Endometrium (tissue), 2 donors: Measurements from ENCODE around the gene GSTM4.

Source experiments
- FAIRE-seq: peaks from 2 replicates; lab custom pipeline; 2012; peaks lifted over from hg19 to GRCh38; lab: Jason Lieb, UNC
- donor health status: control.
- donor health status: control.

GSTM4 gene

DNA sequence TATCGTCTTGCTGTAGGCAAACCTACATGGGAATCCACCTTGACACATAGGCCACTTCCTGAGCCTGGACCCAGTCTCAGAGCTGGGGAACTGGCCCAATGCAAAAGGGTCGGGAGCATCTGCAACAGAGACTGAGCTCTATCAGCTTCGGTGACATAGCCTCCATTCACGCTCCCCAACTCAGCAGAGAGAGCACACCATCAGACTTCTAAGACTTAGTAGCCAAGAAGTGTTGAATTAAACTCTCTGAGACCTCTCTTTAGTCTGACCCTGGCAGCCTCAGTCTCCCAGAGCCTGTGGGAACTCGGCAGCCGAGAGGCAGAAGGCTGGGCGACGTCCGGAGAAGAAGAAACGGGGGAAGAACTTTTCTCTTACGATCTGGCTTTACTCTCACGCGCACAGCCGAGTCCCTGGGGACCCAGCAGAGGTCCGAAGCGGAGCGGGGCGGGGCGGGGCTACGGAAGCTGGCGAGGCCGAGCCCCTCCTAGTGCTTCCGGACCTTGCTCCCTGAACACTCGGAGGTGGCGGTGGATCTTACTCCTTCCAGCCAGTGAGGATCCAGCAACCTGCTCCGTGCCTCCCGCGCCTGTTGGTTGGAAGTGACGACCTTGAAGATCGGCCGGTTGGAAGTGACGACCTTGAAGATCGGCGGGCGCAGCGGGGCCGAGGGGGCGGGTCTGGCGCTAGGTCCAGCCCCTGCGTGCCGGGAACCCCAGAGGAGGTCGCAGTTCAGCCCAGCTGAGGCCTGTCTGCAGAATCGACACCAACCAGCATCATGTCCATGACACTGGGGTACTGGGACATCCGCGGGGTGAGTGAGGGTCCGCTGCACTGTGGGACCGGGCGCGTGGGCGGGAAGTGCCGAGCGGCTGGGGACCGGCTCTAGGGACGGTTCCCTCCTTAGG is at the start of gene GSTM4:
Gene GSTM4, plus strand, starts transcription at position 485 of the 905 bp plus-strand sequence. Its CDS starts 291 bp downstream, at position 776.
- no peak for FAIRE-seq

DNA sequence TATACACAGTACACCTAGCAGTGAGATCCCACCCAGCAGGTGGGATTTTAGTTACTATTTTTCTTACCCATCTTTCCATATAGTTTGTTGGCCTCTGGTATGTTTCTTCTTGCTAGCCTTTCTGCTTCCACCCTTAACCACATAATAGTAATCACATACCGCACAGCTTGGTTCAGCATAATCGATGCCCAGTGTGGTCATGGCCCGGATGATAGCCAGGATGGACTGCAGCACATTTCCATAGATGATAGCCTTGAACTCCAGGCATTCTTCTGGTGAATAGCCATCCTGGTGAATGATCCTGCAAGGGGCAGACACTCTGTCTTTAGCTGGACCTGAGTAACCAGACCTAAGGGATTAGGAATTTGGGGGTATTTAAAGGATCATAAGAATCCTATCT is 46.0 kb upstream of the GSTM4 start:
- no peak for FAIRE-seq

GRCh38 chr1:109610609-109611307 is 45.1 kb upstream of the GSTM4 start:
- no peak for FAIRE-seq

- no peak for FAIRE-seq
Observed at GRCh38 chr1:109611308-109611990, 44.5 kb upstream of the GSTM4 start.

DNA sequence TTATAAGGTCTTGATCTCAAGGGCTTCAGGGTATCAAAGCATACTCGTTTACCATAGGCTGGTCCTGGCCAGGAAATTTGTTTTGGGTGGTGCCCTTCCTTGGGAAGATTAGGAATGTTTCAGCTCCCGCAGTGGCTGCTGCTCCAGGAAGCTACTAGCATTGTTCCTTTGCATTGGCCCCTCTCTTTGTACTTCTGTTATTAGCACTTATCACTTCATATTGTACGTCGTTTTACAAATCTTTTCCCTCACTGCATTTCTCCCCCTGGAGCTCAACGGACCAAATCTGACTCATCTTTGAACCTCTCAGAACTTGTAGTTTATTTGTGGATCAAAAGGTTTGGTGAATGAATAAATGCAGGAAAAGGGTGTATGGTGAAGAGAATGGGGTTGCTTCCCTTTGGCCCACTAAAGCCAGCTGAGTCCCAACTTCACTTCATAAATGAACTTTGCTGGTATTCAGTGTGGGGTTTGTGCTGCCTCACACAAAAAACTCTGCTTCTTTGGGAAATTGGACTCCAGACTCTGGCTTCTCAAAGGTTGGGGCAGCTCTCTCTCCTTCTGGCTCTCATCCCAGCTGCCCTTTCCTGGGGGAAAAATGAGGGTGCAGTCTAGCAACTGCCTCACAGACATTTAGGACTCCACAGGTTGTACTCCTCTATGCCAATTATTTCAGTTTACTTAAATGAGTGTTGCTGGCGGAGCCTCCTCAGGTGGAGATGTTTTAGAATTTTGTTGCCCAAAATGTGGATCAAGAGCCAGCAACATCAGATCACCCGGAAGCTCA is 42.3 kb upstream of the GSTM4 start:
- no peak for FAIRE-seq

DNA sequence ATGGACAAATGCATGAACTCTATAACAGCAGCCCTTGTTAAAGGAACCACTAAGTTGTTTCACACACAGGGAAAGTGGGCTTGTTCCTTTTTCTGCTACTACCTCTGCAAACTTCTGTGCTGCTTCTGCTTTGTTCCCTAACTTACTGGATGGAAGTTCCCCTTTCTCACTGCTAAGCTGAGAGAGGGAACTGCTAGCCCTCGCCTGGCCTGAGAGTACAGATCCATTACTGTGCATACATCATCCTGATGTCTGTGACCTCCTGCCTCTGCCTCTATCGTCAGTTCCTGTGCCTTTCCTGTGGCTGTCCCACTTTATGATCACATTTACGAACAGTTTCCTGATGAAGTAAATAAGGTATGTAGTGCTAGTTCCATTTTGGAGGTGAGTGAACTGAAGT is 40.0 kb upstream of the GSTM4 start:
- FAIRE-seq = no peak

GRCh38 chr1:109616391-109616790 is 39.5 kb upstream of the GSTM4 start:
- no peak for FAIRE-seq

- FAIRE-seq = no peak
Observed at GRCh38 chr1:109617291-109617801, 38.6 kb upstream of the GSTM4 start.

GRCh38 chr1:109618661-109619575 is 37.0 kb upstream of the GSTM4 start:
- FAIRE-seq = no peak

DNA sequence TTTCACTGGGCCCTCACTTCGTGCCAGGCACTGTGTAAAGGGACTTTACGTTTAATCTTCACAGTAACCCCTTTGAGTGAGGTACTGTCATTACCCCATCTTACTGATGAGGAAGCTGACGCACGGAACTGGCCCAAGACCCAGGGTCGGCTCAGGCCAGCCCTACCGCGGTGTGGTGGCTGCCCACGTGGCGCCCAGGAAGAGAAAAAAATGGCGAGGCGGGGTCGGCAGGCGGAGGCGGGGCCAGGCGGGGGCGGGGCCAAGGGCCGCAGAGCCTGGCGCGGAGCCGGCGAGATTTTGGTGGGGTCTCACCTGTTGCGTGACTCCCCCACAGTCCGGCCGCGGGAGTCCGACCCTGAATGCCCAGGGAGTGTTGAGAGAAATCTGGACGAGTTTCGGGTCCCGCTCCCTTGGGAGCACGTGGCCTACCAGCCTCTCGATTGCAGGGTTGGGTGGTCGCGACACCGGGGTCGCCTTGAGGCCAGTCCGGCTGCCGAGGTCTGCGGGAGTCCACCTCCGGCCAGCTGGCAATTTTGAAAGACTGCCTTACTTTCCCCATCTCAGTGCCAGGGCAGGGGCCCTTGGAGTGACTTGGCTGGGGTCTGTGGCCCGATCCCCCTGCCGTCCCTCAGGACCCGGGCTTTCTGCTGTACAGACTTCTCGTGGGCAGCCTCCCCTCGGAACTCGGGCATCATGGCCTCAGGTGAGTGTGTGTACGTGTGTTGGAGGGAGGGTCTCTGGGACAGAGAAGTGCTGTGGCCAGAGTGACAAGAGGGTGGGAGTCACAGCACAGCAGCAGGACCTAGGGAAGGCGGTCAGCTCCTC is 36.1 kb upstream of the GSTM4 start, which contains the start of the genes AMPD2 and GNAT2:
Gene AMPD2, plus strand, starts transcription at position 262 of the 825 bp plus-strand sequence. CDS start 1,339 bp downstream, outside the sequence.
Gene GNAT2, minus strand, starts transcription at position 41 of the 825 bp plus-strand sequence. CDS start 6,746 bp downstream, outside the sequence.
- no peak for FAIRE-seq

DNA sequence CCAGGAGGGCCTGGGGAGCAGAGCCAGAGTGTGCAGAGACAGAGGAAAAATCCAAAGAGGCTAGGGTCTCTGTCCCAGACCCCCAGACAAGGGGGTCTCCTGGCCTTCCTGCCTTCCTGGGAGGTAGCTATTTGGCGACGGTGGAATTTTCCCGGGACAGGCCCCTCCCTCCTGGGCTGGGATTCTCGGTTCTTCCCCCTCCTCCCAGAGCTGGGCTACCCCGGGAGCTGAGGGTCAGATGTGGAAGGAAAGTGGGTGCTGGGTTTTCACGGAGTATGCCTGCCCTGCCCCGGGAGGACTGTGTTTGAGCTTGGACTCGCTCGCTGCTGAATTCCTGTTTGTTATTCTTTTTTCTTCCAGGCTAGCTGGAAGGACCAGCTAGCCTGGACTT is 35.5 kb upstream of the GSTM4 start:
- FAIRE-seq = no peak

DNA sequence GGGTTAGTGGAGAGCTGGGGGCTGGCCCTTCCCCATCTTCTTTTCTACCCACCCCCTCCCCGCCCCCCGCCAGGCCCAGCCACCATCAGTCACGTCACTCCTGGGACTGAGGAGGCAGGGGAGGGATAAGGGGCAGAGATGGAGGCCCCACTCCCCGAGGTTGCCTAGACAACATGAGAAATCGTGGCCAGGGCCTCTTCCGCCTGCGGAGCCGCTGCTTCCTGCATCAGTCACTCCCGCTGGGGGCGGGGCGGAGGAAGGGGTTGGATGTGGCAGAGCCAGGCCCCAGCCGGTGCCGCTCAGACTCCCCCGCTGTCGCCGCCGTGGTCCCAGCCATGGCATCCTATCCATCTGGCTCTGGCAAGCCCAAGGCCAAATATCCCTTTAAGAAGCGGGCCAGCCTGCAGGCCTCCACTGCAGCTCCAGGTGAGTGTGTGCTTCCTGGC is 35.0 kb upstream of the GSTM4 start:
- FAIRE-seq = no peak

DNA sequence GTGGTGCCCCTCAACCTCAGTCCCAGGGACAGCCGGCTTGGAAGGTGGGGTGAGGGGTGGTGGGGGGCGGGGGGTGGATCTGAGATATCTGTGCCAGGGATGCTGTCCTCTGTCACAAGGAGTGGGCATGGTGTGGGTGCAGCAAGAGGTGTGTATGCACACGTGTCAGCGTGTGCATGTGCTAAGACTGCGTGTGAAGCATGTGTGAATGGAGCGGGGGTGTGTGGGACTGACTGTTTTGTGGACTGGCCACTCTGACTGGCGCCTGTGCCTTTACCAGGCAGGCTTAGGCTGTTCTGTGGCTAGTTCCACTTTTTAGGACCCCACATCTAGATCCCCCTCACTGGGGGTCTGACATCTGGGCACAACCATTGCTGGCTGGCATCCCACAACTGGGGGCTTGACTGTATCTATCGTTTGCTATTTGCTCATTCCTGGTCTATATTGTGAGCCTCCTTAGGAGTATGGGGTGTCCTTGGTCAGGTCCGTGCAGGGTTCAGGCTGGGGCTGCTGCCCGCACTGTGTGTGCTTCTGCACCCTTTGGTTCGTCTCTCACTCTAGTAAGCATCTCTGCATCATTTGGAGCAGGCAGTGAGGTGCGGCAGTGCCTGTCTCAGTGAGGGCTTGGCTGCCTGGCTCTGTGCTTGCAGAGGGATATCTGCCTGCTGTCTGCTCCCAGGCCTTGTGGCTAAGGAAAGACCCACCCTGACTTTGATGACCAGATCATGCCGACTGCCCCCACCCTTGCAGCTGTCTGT is 34.3 kb upstream of the GSTM4 start:
- no peak for FAIRE-seq

DNA sequence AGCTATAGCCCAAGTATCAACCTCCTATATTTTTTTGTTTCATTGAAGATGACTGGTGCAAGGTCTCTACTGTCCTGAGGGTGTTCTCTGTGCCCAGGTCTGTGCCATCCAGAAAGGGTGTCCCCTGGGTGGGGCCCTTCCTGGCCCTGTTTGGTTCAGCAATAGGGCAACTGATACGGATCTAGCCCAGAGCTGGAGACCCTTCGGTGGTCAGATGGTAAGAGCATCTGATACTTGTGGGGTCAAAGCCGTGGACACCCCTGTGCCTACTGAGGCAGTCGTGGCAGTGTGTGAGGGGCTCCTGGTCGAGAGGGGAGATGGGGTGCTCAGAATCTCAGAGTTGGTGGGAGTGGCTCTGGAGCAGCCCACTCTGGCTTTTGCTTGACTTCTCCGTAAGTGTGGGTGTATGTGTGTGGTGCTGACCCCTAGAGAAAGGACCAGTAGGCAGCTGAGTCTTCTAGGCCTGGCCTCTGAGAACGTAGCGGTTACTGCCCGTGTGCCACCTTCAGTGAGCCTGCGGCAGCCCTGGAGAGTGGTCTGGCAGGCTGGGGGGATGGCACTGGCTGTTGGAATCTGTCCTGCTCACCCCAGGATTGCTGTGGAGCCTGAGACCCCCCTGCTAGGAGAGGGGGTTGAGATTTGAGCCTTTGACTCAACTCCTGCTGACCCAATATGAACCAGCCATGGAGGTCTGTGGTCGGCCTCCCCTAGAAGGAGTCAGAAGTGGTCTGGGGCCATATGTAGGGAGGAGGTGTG is 33.6 kb upstream of the GSTM4 start:
- FAIRE-seq = no peak

GRCh38 chr1:109622895-109623294 is 33.0 kb upstream of the GSTM4 start:
- no peak for FAIRE-seq

GRCh38 chr1:109623601-109624161 is 32.2 kb upstream of the GSTM4 start:
- FAIRE-seq = no peak

- no peak for FAIRE-seq
Observed at GRCh38 chr1:109624201-109625010, 31.5 kb upstream of the GSTM4 start.
